Keratinocyte (primary cell): ENCODE data around the gene MMP21. TPM values are rescaled to one million over a fixed set of nuclear protein-coding genes. Genes with fewer than 3 reads are reported as not detected.
A peak's percentile ranks its signal among the peaks of the same experiment; 100 is the strongest.

Experiments used
- DNase-seq: peaks from one replicate; pipeline ENCODE4 v3.0.0-alpha.2; 2011; ENCODE audit warnings: low read depth, missing footprints, low spot score
- FAIRE-seq: peaks from 2 replicates; lab custom pipeline; 2011; peaks lifted over from hg19 to GRCh38; lab: Jason Lieb, UNC
- H2AFZ ChIP-seq: 2 replicates; pipeline ENCODE4 v1.6.0; 2012; ENCODE audit warnings: low read length, control low read depth, inconsistent platforms; ENCODE audit not compliant: control insufficient read depth
- H3K27ac ChIP-seq: 2 replicates; pipeline ENCODE4 v1.5.1; 2011; ENCODE audit warnings: low read length; ENCODE audit not compliant: control insufficient read depth, insufficient read depth
- H3K27me3 ChIP-seq: 3 replicates; pipeline ENCODE4 v1.6.0; 2011; ENCODE audit warnings: low read length; ENCODE audit not compliant: control insufficient read depth, insufficient read depth; ENCODE audit errors: extremely low read depth
- H3K36me3 ChIP-seq, 2 experiments: 2 replicates in 1 of 2; 3 replicates in 1 of 2; pipeline ENCODE4 v1.5.1; 2011; ENCODE audit warnings: low read length in 2 of 2, mild to moderate bottlenecking in 1 of 2; ENCODE audit not compliant: control insufficient read depth in 2 of 2, insufficient read depth in 2 of 2; ENCODE audit errors: extremely low read depth in 1 of 2
- H3K4me1 ChIP-seq: 3 replicates; pipeline ENCODE4 v1.5.1; 2011; ENCODE audit warnings: low read length; ENCODE audit not compliant: control insufficient read depth, insufficient read depth; ENCODE audit errors: extremely low read depth
- H3K4me2 ChIP-seq: 3 replicates; pipeline ENCODE4 v1.6.0; 2011; ENCODE audit warnings: low read depth, low read length; ENCODE audit not compliant: control insufficient read depth, insufficient read depth; ENCODE audit errors: extremely low read depth
- H3K4me3 ChIP-seq, 3 experiments: fragments of 200-600 bp in 1 of 3; sonication (generic) in 1 of 3; 2 replicates in 2 of 3; 3 replicates in 1 of 3; pipeline ENCODE4 v1.5.1; 2011 to 2016; ENCODE audit warnings: low read length in 3 of 3, mild to moderate bottlenecking in 3 of 3, control low read depth in 2 of 3, inconsistent platforms in 1 of 3, low read depth in 1 of 3, mixed read lengths in 1 of 3, mixed run types in 1 of 3, moderate library complexity in 1 of 3; ENCODE audit not compliant: control insufficient read depth in 2 of 3, insufficient read depth in 2 of 3; ENCODE audit errors: extremely low read depth in 1 of 3
- H3K79me2 ChIP-seq: 2 replicates; pipeline ENCODE4 v1.6.0; 2012; ENCODE audit warnings: low read length; ENCODE audit not compliant: control insufficient read depth, insufficient read depth
- H3K9ac ChIP-seq: 3 replicates; pipeline ENCODE4 v1.6.0; 2011; ENCODE audit warnings: low read length; ENCODE audit not compliant: control insufficient read depth, insufficient read depth; ENCODE audit errors: extremely low read depth
- H3K9me1 ChIP-seq: 3 replicates; pipeline ENCODE4 v1.6.0; 2011; ENCODE audit warnings: low read length; ENCODE audit not compliant: control insufficient read depth, insufficient read depth; ENCODE audit errors: extremely low read depth
- H3K9me3 ChIP-seq: 2 replicates; pipeline ENCODE4 v1.5.1; 2012; ENCODE audit warnings: low read depth, low read length; ENCODE audit not compliant: control insufficient read depth
- H4K20me1 ChIP-seq: 3 replicates; pipeline ENCODE4 v1.6.0; 2011; ENCODE audit warnings: low read length; ENCODE audit not compliant: control insufficient read depth, insufficient read depth; ENCODE audit errors: extremely low read depth
- CTCF ChIP-seq, 3 experiments: IDR thresholded peaks in 1 of 3; conservative IDR thresholded peaks in 1 of 3; optimal IDR thresholded peaks in 1 of 3; 2 replicates in 2 of 3; 3 replicates in 1 of 3; pipeline versions ENCODE3 to v1.5.1; 2011; ENCODE audit warnings: low read length in 3 of 3, mild to moderate bottlenecking in 3 of 3, moderate library complexity in 2 of 3, control low read depth in 1 of 3, inconsistent platforms in 1 of 3; ENCODE audit not compliant: insufficient read depth in 2 of 3; ENCODE audit errors: extremely low read depth in 1 of 3
- EZH2 ChIP-seq: IDR thresholded peaks from one replicate; pipeline ENCODE4 v1.6.1; 2012; ENCODE audit warnings: inconsistent platforms, mild to moderate bottlenecking, low read length, moderate library complexity
- dilution Hi-C: fragments of 300-500 bp; cut with MboI; formaldehyde crosslinking; loops from one replicate; pipeline ENCODE4 v1.7.0; 2020; ENCODE audit warnings: low sequenced_read_pairs; ENCODE audit not compliant: extremely low pct_ligation_motif_present
- polyA plus RNA-seq, 5 experiments: library from polyadenylated mRNA; depleted of rRNA in 3 of 5; stranded (reverse) in 3 of 5; stranded (forward) in 1 of 5; unstranded in 1 of 5; fragments of >200 nt; gene quantifications; 1 replicate in 1 of 5; 2 replicates in 3 of 5; 3 replicates in 1 of 5; pipeline versions ENCODE4 v1.2.1 to v1.2.3, GENCODE V29; 2011 to 2012; ENCODE audit warnings: missing spikeins in 2 of 5, low read depth in 1 of 5, low replicate concordance in 1 of 5

MMP21 gene
- polyA plus RNA-seq, 1 donor (not counting 4 experiments of a cell fraction or from before 2014, with no cell fraction given): not detected

- no peak for DNase-seq
- H3K27me3 ChIP-seq: no peaks in the 10 kb centered on the region
- no peak overlapping the region for H3K9ac ChIP-seq
- H2AFZ ChIP-seq: no peak overlapping the region
- peaks cover 14% of the 10 kb centered on the region for H3K4me1 ChIP-seq
- peaks cover 15 to 22% of the 10 kb centered on the region in 2 experiments for H3K36me3 ChIP-seq
- H3K27ac ChIP-seq: no peak overlapping the region
- H3K4me2 ChIP-seq: no peak overlapping the region
- peaks cover 28% of the 10 kb centered on the region for H3K79me2 ChIP-seq
- TF ChIP-seq EZH2 (no peak), CTCF (optimal IDR thresholded peaks at IDR 0.05 in 1 of 3, IDR thresholded peaks at IDR 0.05 in 1 of 3, conservative IDR thresholded peaks at IDR 0.05 in 1 of 3; ENCODE audit: extremely low read depth in 1 of 3, insufficient read depth in 2 of 3, low read length in 3 of 3) (no peak)
- no peak overlapping the region for H3K4me3 ChIP-seq
- H3K9me1 ChIP-seq: no peaks in the 10 kb centered on the region
- dilution Hi-C loops: no loop called here
- FAIRE-seq: no peak
- no peaks in the 10 kb centered on the region for H4K20me1 ChIP-seq
- no peaks in the 10 kb centered on the region for H3K9me3 ChIP-seq
Measured at GRCh38 chr10:125722811-125723210, 52.8 kb downstream of the MMP21 start.

GRCh38 chr10:125721035-125721434 lies 54.6 kb downstream of the MMP21 start:
- Histone ChIP-seq H3K27ac (no peak overlapping the region), H3K9ac (no peak overlapping the region), H3K27me3 (no peaks in the 10 kb centered on the region), H4K20me1 (no peaks in the 10 kb centered on the region), H3K4me2 (peak overlapping the region; percentile 63), H3K9me3 (no peaks in the 10 kb centered on the region), H2AFZ (no peak overlapping the region), H3K79me2 (peaks cover 28% of the 10 kb centered on the region), H3K4me3 (peak overlapping the region in 2 of 3 experiments; percentile 98 to 99), H3K9me1 (no peaks in the 10 kb centered on the region), H3K36me3 (peaks cover 9 to 15% of the 10 kb centered on the region in 2 experiments), H3K4me1 (peaks cover 14% of the 10 kb centered on the region)
- TF ChIP-seq CTCF (optimal IDR thresholded peaks at IDR 0.05 in 1 of 3, IDR thresholded peaks at IDR 0.05 in 1 of 3, conservative IDR thresholded peaks at IDR 0.05 in 1 of 3; ENCODE audit: extremely low read depth in 1 of 3, insufficient read depth in 2 of 3, low read length in 3 of 3) (no peak), EZH2 (no peak)
- DNase-seq (no peak), FAIRE-seq (no peak)
- dilution Hi-C loops: no loop called here
